Hepatocyte (in vitro differentiated cells): ENCODE results near the gene PDE1C. TPM values are rescaled to one million over a fixed set of nuclear protein-coding genes. Genes with fewer than 3 reads are reported as not detected.

Source experiments
- DNase-seq: peaks from one replicate; pipeline ENCODE4 v3.0.0-alpha.2; 2016; ENCODE audit warnings: low spot score
- H2AFZ ChIP-seq: fragments of 200-600 bp; sonication (generic); 2 replicates; pipeline ENCODE4 v1.6.0; 2016; ENCODE audit warnings: antibody characterized with exemption, mild to moderate bottlenecking
- H3K27ac ChIP-seq: fragments of 200-600 bp; sonication (generic); 2 replicates; pipeline ENCODE4 v1.5.1; 2016; ENCODE audit warnings: mild to moderate bottlenecking
- H3K27me3 ChIP-seq: fragments of 200-600 bp; sonication (generic); 2 replicates; pipeline ENCODE4 v1.6.1; 2016
- H3K36me3 ChIP-seq: fragments of 200-600 bp; sonication (generic); replicated peaks from 2 replicates; pipeline ENCODE4 v1.5.1; 2016; ENCODE audit warnings: low read depth; ENCODE audit not compliant: insufficient read depth
- H3K4me1 ChIP-seq: fragments of 200-600 bp; sonication (generic); 2 replicates; pipeline ENCODE4 v1.5.1; 2016; ENCODE audit warnings: mild to moderate bottlenecking, moderate library complexity; ENCODE audit not compliant: insufficient read depth
- H3K4me2 ChIP-seq: fragments of 200-600 bp; sonication (generic); 2 replicates; pipeline ENCODE4 v1.6.0; 2016
- H3K4me3 ChIP-seq: fragments of 200-600 bp; sonication (generic); 2 replicates; pipeline ENCODE4 v1.5.1; 2016; ENCODE audit warnings: mild to moderate bottlenecking
- H3K79me2 ChIP-seq: fragments of 200-600 bp; sonication (generic); 2 replicates; pipeline ENCODE4 v1.6.0; 2017; ENCODE audit warnings: mild to moderate bottlenecking
- H3K9me2 ChIP-seq: fragments of 200-600 bp; sonication (generic); replicated peaks from 2 replicates; pipeline ENCODE4 v1.6.0; 2017; ENCODE audit warnings: mild to moderate bottlenecking; ENCODE audit not compliant: insufficient read depth
- H3K9me3 ChIP-seq: fragments of 200-600 bp; sonication (generic); 2 replicates; pipeline ENCODE4 v1.5.1; 2016; ENCODE audit warnings: low read depth, mild to moderate bottlenecking
- H4K20me1 ChIP-seq: fragments of 200-600 bp; sonication (generic); 2 replicates; pipeline ENCODE4 v1.6.0; 2016; ENCODE audit warnings: mild to moderate bottlenecking; ENCODE audit not compliant: insufficient read depth, poor library complexity, severe bottlenecking
- EZH2 ChIP-seq: fragments of 200-600 bp; sonication (generic); IDR thresholded peaks from 2 replicates; pipeline ENCODE4 v1.6.1; 2016; ENCODE audit warnings: antibody characterized with exemption, mild to moderate bottlenecking, borderline replicate concordance
- EZH2phosphoT487 ChIP-seq: fragments of 200-600 bp; sonication (generic); IDR thresholded peaks from one replicate; pipeline ENCODE4 v1.6.1; 2018; ENCODE audit warnings: antibody characterized with exemption, mild to moderate bottlenecking, low read depth, moderate library complexity; ENCODE audit not compliant: unreplicated experiment, severe bottlenecking
- WGBS: methylation state at CpG from one replicate; pipeline ENCODE4 v1.1.6; 2016; ENCODE audit warnings: low lambda C conversion rate; ENCODE audit errors: missing lambda C conversion rate; 5-methylcytosine and 5-hydroxymethylcytosine counted together
- polyA plus RNA-seq: library from polyadenylated mRNA; unstranded; fragments of >200 nt; fragmentation: Nextera tagmentation; extraction: Ambion mirVana; gene quantifications from 2 replicates; pipeline ENCODE4 v1.2.1, GENCODE V29; 2016
- total RNA-seq: library from RNA; depleted of rRNA; stranded (reverse); fragments of >200 nt; gene quantifications from 2 replicates; pipeline ENCODE4 v1.2.3, GENCODE V29; 2014
- TF ChIP-seq, protein P1 (sequence below): fragments of 200-600 bp; sonication (generic); IDR thresholded peaks from 2 replicates; pipeline ENCODE4 v1.5.1; 2016; ENCODE audit warnings: antibody characterized with exemption, mild to moderate bottlenecking; ENCODE audit not compliant: poor library complexity

PDE1C gene
- total and polyA plus RNA-seq, 2 experiments from 2014 or later, result 1.8 to 5.0 TPM

- WGBS, result 70% methylated on average over 3 of the region's 3 CpGs
- Histone ChIP-seq H2AFZ (no peak overlapping the region), H4K20me1 (no peaks in the 10 kb centered on the region), H3K4me1 (no peaks in the 10 kb centered on the region), H3K36me3 (no peaks in the 10 kb centered on the region), H3K27ac (peak overlapping the region; percentile 42), H3K9me3 (no peaks in the 10 kb centered on the region), H3K4me3 (no peak overlapping the region), H3K27me3 (no peaks in the 10 kb centered on the region), H3K4me2 (no peak overlapping the region), H3K9me2 (no peaks in the 10 kb centered on the region), H3K79me2 (no peaks in the 10 kb centered on the region)
- no peak for DNase-seq
- TF ChIP-seq EZH2, result no peak
- TF ChIP-seq EZH2phosphoT487, result no peak
These were observed 39.1 kb downstream of the PDE1C start for GRCh38 chr7:32030904-32031692.

GRCh38 chr7:32026083-32026425 lies 44.2 kb downstream of the PDE1C start:
- no peak for DNase-seq
- no peak for TF ChIP-seq EZH2phosphoT487
- TF ChIP-seq, protein P1, sequence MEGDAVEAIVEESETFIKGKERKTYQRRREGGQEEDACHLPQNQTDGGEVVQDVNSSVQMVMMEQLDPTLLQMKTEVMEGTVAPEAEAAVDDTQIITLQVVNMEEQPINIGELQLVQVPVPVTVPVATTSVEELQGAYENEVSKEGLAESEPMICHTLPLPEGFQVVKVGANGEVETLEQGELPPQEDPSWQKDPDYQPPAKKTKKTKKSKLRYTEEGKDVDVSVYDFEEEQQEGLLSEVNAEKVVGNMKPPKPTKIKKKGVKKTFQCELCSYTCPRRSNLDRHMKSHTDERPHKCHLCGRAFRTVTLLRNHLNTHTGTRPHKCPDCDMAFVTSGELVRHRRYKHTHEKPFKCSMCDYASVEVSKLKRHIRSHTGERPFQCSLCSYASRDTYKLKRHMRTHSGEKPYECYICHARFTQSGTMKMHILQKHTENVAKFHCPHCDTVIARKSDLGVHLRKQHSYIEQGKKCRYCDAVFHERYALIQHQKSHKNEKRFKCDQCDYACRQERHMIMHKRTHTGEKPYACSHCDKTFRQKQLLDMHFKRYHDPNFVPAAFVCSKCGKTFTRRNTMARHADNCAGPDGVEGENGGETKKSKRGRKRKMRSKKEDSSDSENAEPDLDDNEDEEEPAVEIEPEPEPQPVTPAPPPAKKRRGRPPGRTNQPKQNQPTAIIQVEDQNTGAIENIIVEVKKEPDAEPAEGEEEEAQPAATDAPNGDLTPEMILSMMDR, result no peak
- TF ChIP-seq EZH2, result no peak
- WGBS, result 96% methylated on average over 5 of the region's 5 CpGs
- no peaks in the 10 kb centered on the region for H3K9me3 ChIP-seq
- H3K4me3 ChIP-seq, result no peak overlapping the region
- no peaks in the 10 kb centered on the region for H3K27me3 ChIP-seq
- no peaks in the 10 kb centered on the region for H3K36me3 ChIP-seq
- H2AFZ ChIP-seq, result no peak overlapping the region
- no peaks in the 10 kb centered on the region for H3K79me2 ChIP-seq
- H3K4me2 ChIP-seq, result no peak overlapping the region
- no peak overlapping the region for H3K27ac ChIP-seq
- no peaks in the 10 kb centered on the region for H3K9me2 ChIP-seq
- H3K4me1 ChIP-seq, result no peaks in the 10 kb centered on the region
- no peaks in the 10 kb centered on the region for H4K20me1 ChIP-seq

- no peaks in the 10 kb centered on the region for H3K9me3 ChIP-seq
- no peaks in the 10 kb centered on the region for H3K9me2 ChIP-seq
- no peaks in the 10 kb centered on the region for H3K36me3 ChIP-seq
- no peaks in the 10 kb centered on the region for H4K20me1 ChIP-seq
- H3K4me3 ChIP-seq, result no peak overlapping the region
- DNase-seq, result no peak
- H2AFZ ChIP-seq, result no peak overlapping the region
- 66% methylated on average over 6 of the region's 6 CpGs for WGBS
- no peak overlapping the region for H3K27ac ChIP-seq
- no peak overlapping the region for H3K4me2 ChIP-seq
- H3K79me2 ChIP-seq, result no peaks in the 10 kb centered on the region
- no peaks in the 10 kb centered on the region for H3K27me3 ChIP-seq
- TF ChIP-seq EZH2phosphoT487 (no peak), EZH2 (no peak)
- TF ChIP-seq, protein P1, result no peak
- H3K4me1 ChIP-seq, result no peaks in the 10 kb centered on the region
These were observed 44.7 kb downstream of the PDE1C start for GRCh38 chr7:32025381-32026082.

DNA sequence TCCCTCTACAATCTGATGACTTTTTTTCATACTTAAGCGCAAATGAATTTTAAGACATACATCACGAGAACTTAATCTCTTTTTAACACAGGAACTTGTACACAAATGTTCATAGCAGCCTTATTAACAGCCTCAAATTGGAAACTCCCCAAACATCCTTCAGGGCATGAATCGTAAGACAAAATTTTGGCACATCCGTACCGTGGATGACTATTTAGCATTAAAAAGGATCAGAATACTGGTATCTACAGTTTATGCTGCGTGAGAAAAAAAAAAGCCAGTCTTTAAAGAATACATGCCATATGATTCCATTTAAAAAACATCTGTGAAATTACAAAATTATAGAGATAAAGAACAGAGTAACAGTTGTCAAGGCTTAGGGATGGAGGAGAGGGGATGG lies 46.8 kb downstream of the PDE1C start:
- no peaks in the 10 kb centered on the region for H3K9me2 ChIP-seq
- no peak overlapping the region for H3K4me2 ChIP-seq
- H3K79me2 ChIP-seq, result no peaks in the 10 kb centered on the region
- no peaks in the 10 kb centered on the region for H3K27me3 ChIP-seq
- H3K27ac ChIP-seq, result no peak overlapping the region
- no peak for DNase-seq
- no peaks in the 10 kb centered on the region for H3K36me3 ChIP-seq
- no peaks in the 10 kb centered on the region for H3K9me3 ChIP-seq
- H4K20me1 ChIP-seq, result no peaks in the 10 kb centered on the region
- WGBS, result 89% methylated on average over 6 of the region's 6 CpGs
- H3K4me1 ChIP-seq, result peaks cover 12% of the 10 kb centered on the region
- TF ChIP-seq, protein P1, result no peak
- TF ChIP-seq EZH2 (no peak), EZH2phosphoT487 (no peak)
- H3K4me3 ChIP-seq, result no peak overlapping the region
- H2AFZ ChIP-seq, result no peak overlapping the region
